GM12892 (cell line): ENCODE data around the gene TOP3B.

Experiments
- POLR2A ChIP-seq: IDR thresholded peaks from 2 replicates; pipeline ENCODE4 v1.6.1; 2011; ENCODE audit warnings: low read depth, low read length, control low read depth
- POLR2AphosphoS5 ChIP-seq: IDR thresholded peaks from 2 replicates; pipeline ENCODE4 v1.6.1; 2011; ENCODE audit warnings: low read depth, low read length, control low read depth
- TAF1 ChIP-seq: IDR thresholded peaks from 2 replicates; pipeline ENCODE4 v1.6.1; 2011; ENCODE audit warnings: low read depth, mild to moderate bottlenecking, control low read depth, low read length, borderline replicate concordance

DNA sequence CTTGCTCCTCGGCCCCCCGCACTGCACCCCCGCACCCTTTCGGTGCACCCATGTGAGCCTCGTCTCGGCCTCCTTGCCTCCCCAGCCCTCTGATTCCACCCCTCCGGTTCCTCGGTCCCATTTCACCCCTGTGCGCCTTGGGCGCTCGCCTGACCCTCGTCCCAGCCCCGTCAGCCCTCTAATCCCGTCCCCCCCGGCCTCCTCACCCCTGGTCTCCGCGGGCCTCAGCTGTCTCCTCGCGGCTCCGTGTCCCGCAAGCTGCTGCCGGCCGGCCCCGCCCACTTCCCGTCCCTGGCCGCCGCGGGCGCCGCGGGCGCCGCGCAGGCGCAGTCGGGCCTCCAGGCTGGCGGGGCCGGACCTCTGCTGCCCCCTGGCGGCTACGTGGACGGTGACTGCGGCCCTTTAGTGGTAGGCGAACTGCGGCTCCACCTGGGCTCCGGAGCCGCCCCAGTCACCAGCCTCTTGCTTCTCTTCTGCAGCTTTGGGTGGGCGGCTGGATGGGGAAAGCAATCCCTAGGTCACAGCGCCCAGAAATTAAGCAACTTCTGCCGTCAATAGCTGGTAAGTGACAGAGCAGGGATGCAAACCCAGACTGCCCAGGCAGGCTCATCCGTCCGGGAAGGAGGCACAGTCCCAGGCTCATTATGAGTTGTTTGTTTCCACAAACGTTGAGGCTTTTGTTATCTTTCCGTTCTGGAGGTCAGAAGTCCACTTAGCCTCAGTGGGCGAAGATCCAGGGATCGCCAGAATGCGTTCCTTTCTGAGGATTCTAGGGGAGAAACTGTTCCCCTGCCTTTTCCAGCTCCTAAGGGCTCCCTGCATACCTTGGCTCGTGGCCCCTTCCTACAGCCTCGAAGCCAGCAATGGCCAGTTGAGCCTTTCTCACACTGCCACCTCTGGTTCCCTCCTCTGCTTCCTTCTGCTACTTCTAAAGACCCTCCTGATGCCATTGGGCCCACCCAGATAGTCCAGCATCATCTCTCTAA is 29.7 kb downstream of the TOP3B start, which contains the start of gene PPM1F:
- TF ChIP-seq POLR2A: no peak
- TF ChIP-seq TAF1: no peak
- no peak for TF ChIP-seq POLR2AphosphoS5
